GM13977 (cell line): ENCODE data around the gene SPPL2B.
"Not testable (repeated sequence)": the region's sequence is repeated elsewhere in the genome, so short reads cannot be mapped to it uniquely, and the experiment has no call there.

ENCODE experiments used
- DNase-seq: peaks from one replicate; pipeline ENCODE4 v3.0.0; 2012; ENCODE audit warnings: low spot score
- CTCF ChIP-seq: IDR thresholded peaks from 2 replicates; pipeline ENCODE4 v1.5.1; 2012; ENCODE audit warnings: mild to moderate bottlenecking, control low read depth; ENCODE audit not compliant: insufficient read depth; ENCODE audit errors: extremely low read depth, missing control alignments
- in situ Hi-C: fragments of 300-500 bp; cut with MboI; formaldehyde crosslinking; loops from one replicate; pipeline ENCODE4 v1.12.0; 2022; ENCODE audit warnings: low sequenced_read_pairs, low pct_unique_long_range_greater_than_20kb, mixed read lengths, inconsistent platforms; ENCODE audit not compliant: unreplicated experiment

Gene SPPL2B, protein sequence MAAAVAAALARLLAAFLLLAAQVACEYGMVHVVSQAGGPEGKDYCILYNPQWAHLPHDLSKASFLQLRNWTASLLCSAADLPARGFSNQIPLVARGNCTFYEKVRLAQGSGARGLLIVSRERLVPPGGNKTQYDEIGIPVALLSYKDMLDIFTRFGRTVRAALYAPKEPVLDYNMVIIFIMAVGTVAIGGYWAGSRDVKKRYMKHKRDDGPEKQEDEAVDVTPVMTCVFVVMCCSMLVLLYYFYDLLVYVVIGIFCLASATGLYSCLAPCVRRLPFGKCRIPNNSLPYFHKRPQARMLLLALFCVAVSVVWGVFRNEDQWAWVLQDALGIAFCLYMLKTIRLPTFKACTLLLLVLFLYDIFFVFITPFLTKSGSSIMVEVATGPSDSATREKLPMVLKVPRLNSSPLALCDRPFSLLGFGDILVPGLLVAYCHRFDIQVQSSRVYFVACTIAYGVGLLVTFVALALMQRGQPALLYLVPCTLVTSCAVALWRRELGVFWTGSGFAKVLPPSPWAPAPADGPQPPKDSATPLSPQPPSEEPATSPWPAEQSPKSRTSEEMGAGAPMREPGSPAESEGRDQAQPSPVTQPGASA

DNA sequence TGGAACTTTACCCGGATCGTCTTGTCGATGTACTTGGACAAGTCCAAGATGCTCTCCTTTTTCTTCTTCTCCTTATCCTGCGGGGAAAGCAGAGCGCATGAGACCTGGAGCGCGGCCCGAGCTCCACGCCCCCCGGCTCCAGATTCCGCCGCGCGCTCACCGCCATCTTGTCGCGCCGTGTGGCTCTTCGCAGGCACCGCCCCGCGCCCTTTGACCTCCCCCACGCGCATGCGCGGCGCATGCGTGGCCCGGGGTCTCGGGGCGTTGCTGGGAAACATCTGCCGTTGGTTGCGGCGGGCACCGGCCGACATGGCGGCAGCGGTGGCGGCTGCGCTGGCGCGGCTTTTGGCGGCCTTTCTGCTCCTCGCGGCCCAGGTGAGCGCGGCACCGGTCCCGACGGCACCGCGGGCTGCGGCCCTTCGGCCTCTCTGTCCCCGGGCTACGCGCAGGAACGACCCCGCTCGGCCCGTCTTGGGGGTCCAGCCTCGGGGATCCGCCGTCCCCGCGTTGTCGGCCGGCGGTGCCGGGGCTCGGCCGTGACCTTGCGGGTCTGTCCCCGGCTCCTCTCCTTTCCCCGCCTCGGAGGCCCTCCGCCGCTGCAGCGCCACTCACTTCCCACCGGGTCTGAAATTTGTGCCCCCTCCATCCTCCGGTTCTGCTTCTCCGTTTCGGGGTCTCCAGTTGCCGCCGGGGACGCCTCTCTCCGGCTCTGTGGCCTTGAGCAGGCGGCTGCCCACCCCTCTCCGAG lies at the start of gene SPPL2B, which contains the start of gene LSM7:
SPPL2B (plus strand) TSS at position 284 of the 748 bp plus-strand sequence; CDS start at position 310, 26 bp downstream.
LSM7 (minus strand) TSS at position 186 of the 748 bp plus-strand sequence; CDS start at position 166, 20 bp downstream.
- in situ Hi-C loops: no loop called here
- DNase-seq: peak; percentile 99
- TF ChIP-seq CTCF: no peak

DNA sequence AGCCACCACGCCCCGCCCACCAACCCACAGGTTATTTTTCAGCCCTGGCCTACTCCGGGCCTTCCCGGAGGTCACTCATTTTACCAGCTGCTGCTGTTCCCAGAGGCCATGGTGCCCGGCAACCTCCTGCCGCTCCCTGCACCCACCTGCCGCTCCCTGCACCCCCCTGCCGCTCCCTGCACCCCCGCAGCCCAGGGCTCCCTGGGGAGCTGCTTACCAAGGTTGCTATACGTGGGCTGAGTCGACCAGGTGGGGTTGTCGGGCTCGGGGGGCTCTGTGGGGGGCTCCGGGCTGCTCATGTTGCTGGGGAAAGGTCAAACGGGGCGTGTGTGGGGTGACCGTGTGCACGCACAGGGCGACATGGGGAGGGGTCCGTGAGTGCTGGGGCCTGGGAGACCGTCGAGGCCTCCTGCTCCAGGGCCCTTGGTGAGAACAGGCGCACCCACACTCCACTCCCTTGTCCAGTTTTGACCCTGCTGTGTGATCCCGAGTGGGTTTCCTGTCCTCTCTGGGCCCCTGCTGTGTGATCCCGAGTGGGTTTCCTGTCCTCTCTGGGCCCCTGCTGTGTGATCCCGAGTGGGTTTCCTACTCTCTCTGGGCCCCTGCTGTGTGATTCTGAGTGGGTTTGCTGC lies 47.7 kb upstream of the SPPL2B start:
- in situ Hi-C loops: no loop called here
- DNase-seq: no peak
- no peak for TF ChIP-seq CTCF

DNA sequence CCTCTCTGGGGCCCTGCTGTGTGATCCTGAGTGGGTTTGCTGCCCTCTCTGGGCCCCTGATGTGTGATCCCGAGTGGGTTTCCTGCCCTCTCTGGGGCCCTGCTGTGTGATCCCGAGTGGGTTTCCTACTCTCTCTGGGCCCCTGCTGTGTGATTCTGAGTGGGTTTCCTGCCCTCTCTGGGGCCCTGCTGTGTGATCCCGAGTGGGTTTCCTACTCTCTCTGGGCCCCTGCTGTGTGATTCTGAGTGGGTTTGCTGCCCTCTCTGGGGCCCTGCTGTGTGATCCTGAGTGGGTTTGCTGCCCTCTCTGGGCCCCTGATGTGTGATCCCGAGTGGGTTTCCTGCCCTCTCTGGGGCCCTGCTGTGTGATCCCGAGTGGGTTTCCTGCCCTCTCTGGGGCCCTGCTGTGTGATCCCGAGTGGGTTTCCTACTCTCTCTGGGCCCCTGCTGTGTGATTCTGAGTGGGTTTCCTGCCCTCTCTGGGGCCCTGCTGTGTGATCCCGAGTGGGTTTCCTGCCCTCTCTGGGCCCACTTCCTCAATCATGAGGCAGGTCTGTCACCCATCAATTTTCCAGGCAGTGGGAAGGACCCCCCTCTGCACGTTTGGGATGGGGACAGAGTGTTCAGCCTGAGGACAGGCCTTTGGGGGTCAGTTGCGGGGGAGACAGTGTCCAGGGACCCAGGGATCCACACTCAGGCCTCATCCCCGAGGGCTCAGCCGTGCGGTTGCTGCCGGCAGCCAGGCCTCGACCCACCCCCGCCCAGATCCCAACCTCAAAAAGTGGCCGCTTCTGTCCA lies 47.0 kb upstream of the SPPL2B start:
- DNase-seq, in situ Hi-C loops: not testable (repeated sequence)

DNA sequence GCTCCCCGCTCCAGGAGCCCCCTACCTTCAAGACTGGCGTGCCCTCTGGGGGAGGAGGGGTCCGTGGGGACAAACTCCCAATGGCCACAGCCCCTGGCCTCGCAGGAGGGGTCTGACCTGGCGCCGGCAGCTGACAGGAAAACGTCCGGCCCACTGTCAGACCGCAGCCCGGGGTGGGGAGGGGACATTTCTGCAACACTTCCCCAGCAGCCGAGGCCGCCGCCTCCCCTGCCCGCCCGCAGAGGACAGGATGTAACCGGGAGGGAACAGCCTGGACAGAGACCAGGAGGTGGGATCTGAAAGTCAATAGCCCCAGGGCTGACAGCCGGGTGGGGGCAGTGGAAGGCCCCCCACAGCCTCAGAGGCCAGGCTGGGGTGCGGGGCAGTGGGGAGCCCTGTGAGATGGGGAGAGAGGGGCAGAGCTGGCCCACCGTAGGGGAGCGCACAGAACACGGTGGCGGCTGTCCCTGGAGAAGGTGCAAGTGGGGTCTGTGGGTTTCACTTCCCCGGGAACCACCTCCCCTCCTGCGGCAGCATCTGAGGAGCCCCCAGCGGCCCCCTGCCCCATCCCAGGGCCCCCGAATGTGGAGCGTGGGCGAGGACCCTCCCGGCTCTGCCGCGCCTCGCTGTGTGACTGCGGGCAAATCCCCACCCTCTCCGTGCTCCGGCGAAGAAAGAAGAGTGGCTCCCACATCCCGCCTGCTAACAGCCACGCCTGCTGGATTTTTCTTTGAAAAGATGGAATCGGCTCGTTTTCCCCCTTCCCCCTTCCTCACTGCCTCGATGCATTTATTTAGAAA lies 46.2 kb upstream of the SPPL2B start, which contains the start of gene PEAK3:
PEAK3 (minus strand) TSS at position 114 of the 800 bp plus-strand sequence. CDS start 1,244 bp downstream, outside the sequence.
- DNase-seq: peak; percentile 70
- in situ Hi-C loops: no loop called here

DNA sequence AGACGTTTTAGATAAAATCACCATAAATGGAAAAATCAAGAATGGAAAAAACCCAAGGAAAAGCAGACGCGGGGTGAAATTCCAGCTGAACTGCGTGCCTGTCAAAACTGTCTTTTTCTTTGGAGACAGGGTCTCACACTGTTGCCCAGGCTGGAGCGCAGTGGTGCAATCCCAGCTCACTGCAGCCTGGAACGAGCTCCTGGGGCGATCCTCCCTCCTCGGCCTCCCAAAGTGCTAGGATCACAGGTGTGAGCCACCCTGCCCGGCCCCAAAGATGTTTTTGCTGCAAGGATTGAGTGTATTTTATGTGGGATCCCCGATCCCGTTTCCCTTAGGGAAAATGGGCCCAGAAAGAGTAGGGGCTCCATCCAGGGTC lies 45.6 kb upstream of the SPPL2B start:
- no peak for DNase-seq
- no peak for TF ChIP-seq CTCF
- in situ Hi-C loops: no loop called here

More for the DNA sequence above, 46.2 kb upstream of the SPPL2B start, which contains the start of gene PEAK3:
- TF ChIP-seq CTCF: no peak
